ENCODE data around the gene TP53RK.
A peak's percentile ranks its signal among the peaks of the same experiment; 100 is the strongest.

TP53RK gene

GRCh38 chr20:46666306-46666705, 22.9 kb downstream of the TP53RK start:
- DNase-seq = no peak

GRCh38 chr20:46665602-46666001, 23.6 kb downstream of the TP53RK start:
- no peak for DNase-seq

- DNase-seq = no peak
Observed at GRCh38 chr20:46663531-46663930, 25.7 kb downstream of the TP53RK start.

GRCh38 chr20:46661659-46662058, 27.6 kb downstream of the TP53RK start:
- DNase-seq = no peak

GRCh38 chr20:46660487-46660886, 28.8 kb downstream of the TP53RK start:
- DNase-seq = no peak

- DNase-seq = no peak
Observed at GRCh38 chr20:46657618-46658017, 31.6 kb downstream of the TP53RK start.

- no peak for DNase-seq
Observed at GRCh38 chr20:46657137-46657536, 32.1 kb downstream of the TP53RK start.

GRCh38 chr20:46652699-46653098, 36.5 kb downstream of the TP53RK start:
- DNase-seq = no peak

- peak in 33 of 58 donors; percentile 6 to 67 (median 36) for DNase-seq
Observed at GRCh38 chr20:46651091-46651962, 37.9 kb downstream of the TP53RK start, which contains the start of gene SLC13A3. TSS of gene SLC13A3 (minus strand) at chr20:46651459. CDS start at chr20:46651421, 38 bp downstream.

- DNase-seq = no peak
Observed at GRCh38 chr20:46650575-46651090, 38.6 kb downstream of the TP53RK start.

- no peak for DNase-seq
Observed at GRCh38 chr20:46649965-46650542, 39.2 kb downstream of the TP53RK start.

- DNase-seq = no peak
Observed at GRCh38 chr20:46649650-46649949, 39.6 kb downstream of the TP53RK start.

- DNase-seq = no peak
Observed at GRCh38 chr20:46648903-46649649, 40.2 kb downstream of the TP53RK start.

GRCh38 chr20:46647469-46647868, 41.8 kb downstream of the TP53RK start:
- DNase-seq = peak in 13 of 58 donors; percentile 2 to 62 (median 32)

GRCh38 chr20:46646659-46647380, 42.4 kb downstream of the TP53RK start:
- no peak for DNase-seq

- no peak for DNase-seq
Observed at GRCh38 chr20:46646122-46646521, 43.1 kb downstream of the TP53RK start.

- DNase-seq = no peak
Observed at GRCh38 chr20:46644733-46645132, 44.5 kb downstream of the TP53RK start.

GRCh38 chr20:46644160-46644559, 45.1 kb downstream of the TP53RK start:
- no peak for DNase-seq

- no peak for DNase-seq
Observed at GRCh38 chr20:46642969-46643343, 46.3 kb downstream of the TP53RK start.

GRCh38 chr20:46642265-46642968, 46.8 kb downstream of the TP53RK start:
- no peak for DNase-seq

GRCh38 chr20:46641424-46641823, 47.8 kb downstream of the TP53RK start:
- DNase-seq = no peak

Data from anterior cingulate cortex (tissue), 58 donors.